HUES6 (cell line): ENCODE results near the gene SEMA6B.

Experiments used
- H3K27ac ChIP-seq: 2 replicates; pipeline ENCODE4 v1.7.0; 2013; ENCODE audit warnings: low read depth, mild to moderate bottlenecking, low read length, inconsistent platforms
- H3K27me3 ChIP-seq: 2 replicates; pipeline ENCODE4 v1.6.1; 2013; ENCODE audit warnings: low read length; ENCODE audit not compliant: control insufficient read depth, insufficient read depth
- H3K36me3 ChIP-seq: 2 replicates; pipeline ENCODE4 v1.6.1; 2013; ENCODE audit warnings: low read length; ENCODE audit not compliant: control insufficient read depth, insufficient read depth
- H3K4me1 ChIP-seq: 2 replicates; pipeline ENCODE4 v1.6.1; 2013; ENCODE audit warnings: low read length; ENCODE audit not compliant: control insufficient read depth, insufficient read depth
- H3K4me3 ChIP-seq: 2 replicates; pipeline ENCODE4 v1.5.1; 2013; ENCODE audit warnings: low read depth, low read length
- H3K9ac ChIP-seq: one replicate; pipeline ENCODE4 v1.6.1; 2013; ENCODE audit warnings: mild to moderate bottlenecking, low read length
- H3K9me3 ChIP-seq: 2 replicates; pipeline ENCODE4 v1.6.1; 2013; ENCODE audit warnings: low read depth, low read length; ENCODE audit not compliant: control insufficient read depth, insufficient read depth

Gene SEMA6B

GRCh38 chr19:4555657-4556561 is 3.6 kb downstream of the SEMA6B start:
- Histone ChIP-seq H3K36me3 (peaks cover 38% of the 10 kb centered on the region), H3K4me1 (peaks cover 2% of the 10 kb centered on the region; the same call in 1 of the 2 replicates), H3K9me3 (no peaks in the 10 kb centered on the region), H3K27me3 (no peaks in the 10 kb centered on the region; the same call in 1 of the 2 replicates), H3K27ac (no peak overlapping the region), H3K4me3 (peak overlapping the region; percentile 48), H3K9ac (no peak overlapping the region)

- Histone ChIP-seq H3K9me3 (no peaks in the 10 kb centered on the region), H3K4me3 (no peak overlapping the region), H3K27me3 (no peaks in the 10 kb centered on the region; the same call in 1 of the 2 replicates), H3K27ac (no peak overlapping the region), H3K4me1 (peaks cover 2% of the 10 kb centered on the region; the same call in 1 of the 2 replicates), H3K9ac (no peak overlapping the region), H3K36me3 (peaks cover 49% of the 10 kb centered on the region)
Measured at GRCh38 chr19:4554717-4555116, 4.8 kb downstream of the SEMA6B start.

DNA sequence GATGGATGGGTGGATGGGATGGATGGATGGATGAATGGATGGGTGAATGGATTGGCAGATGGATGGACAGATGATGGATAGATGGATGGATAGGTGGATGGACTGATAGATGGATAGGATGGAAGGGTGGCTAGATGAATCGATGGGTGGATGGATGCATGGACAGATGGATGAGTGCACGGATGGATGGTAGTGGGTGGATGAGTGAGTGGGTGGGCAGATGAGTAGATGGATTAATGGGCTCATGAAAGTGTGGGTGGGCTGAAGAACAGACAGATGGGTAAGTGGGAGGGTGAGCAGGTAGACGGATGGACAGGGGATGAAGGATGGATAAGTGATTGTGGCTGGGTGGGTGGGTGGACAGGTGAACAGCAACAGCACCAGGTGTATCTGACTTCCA is 5.7 kb downstream of the SEMA6B start:
- Histone ChIP-seq H3K9me3 (no peaks in the 10 kb centered on the region), H3K27ac (no peak overlapping the region), H3K36me3 (peaks cover 49% of the 10 kb centered on the region), H3K4me1 (peaks cover 2% of the 10 kb centered on the region; the same call in 1 of the 2 replicates), H3K9ac (no peak overlapping the region), H3K4me3 (no peak overlapping the region), H3K27me3 (no peaks in the 10 kb centered on the region; the same call in 1 of the 2 replicates)

DNA sequence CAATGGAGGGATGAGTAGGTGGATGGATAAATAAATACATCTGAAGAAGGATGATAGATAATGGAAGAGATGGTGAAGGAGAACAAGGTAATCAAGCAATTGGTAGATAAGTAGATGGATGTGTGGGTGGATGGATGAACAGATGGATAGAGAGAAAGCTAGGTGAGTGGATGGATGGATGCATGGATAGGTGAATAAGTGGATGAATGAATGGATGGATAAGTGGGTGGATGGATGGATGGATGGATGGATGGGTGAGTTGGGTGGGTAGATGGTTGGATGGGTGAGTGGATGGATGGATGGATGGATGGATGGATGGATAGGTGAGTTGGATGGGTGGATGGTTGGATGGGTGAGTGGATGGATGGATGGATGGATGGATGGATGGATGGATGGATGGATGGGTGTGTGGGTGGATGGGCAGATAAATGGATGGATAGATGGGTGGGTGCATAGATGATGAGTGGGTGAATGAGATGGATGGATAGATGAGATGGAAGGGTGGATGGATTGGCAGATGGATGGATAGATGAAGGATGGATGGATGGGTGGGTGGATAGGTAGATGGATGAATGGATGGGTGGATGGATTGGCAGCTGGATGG is 6.3 kb downstream of the SEMA6B start:
- Histone ChIP-seq H3K36me3 (peaks cover 55% of the 10 kb centered on the region), H3K4me3 (no peak overlapping the region), H3K9ac (no peak overlapping the region), H3K27ac (no peak overlapping the region), H3K9me3 (no peaks in the 10 kb centered on the region), H3K27me3 (no peaks in the 10 kb centered on the region; the same call in 1 of the 2 replicates), H3K4me1 (peaks cover 2% of the 10 kb centered on the region; the same call in 1 of the 2 replicates)

- no peak overlapping the region for H3K4me3 ChIP-seq
- no peaks in the 10 kb centered on the region for H3K9me3 ChIP-seq
- H3K9ac ChIP-seq: no peak overlapping the region
- peaks cover 62% of the 10 kb centered on the region for H3K36me3 ChIP-seq
- H3K4me1 ChIP-seq: peaks cover 2% of the 10 kb centered on the region; the same call in 1 of the 2 replicates
- no peaks in the 10 kb centered on the region; the same call in 1 of the 2 replicates for H3K27me3 ChIP-seq
- H3K27ac ChIP-seq: no peak overlapping the region
Measured at GRCh38 chr19:4552525-4552819, 7.0 kb downstream of the SEMA6B start.

- no peaks in the 10 kb centered on the region for H3K9me3 ChIP-seq
- no peak overlapping the region for H3K4me3 ChIP-seq
- H3K9ac ChIP-seq: no peak overlapping the region
- H3K4me1 ChIP-seq: no peaks in the 10 kb centered on the region
- no peak overlapping the region for H3K27ac ChIP-seq
- peaks cover 66% of the 10 kb centered on the region for H3K36me3 ChIP-seq
- H3K27me3 ChIP-seq: no peaks in the 10 kb centered on the region
Measured at GRCh38 chr19:4550479-4551050, 8.9 kb downstream of the SEMA6B start.

DNA sequence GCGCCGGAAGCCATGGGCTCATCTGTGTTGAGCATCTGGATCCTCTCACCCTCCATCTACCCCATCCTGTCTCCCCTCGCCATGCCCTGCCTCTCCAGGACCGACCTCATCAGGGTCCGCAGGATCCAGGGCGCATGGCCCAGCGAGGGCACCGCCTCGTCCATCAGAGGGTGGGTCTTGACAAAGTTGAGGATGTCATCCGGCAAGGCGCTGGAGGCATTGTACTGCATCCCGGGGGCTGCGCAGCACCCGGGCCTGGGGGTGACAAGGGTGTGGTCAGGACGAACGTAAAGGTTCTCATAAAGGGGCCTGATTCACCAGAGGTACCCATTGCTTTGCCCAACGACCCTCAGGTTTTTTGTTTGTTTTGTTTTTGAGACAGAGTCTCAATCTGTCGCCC is 9.5 kb downstream of the SEMA6B start:
- H3K27ac ChIP-seq: no peak overlapping the region
- no peak overlapping the region for H3K9ac ChIP-seq
- H3K4me3 ChIP-seq: no peak overlapping the region
- H3K4me1 ChIP-seq: no peaks in the 10 kb centered on the region
- H3K36me3 ChIP-seq: peaks cover 62% of the 10 kb centered on the region
- no peaks in the 10 kb centered on the region for H3K27me3 ChIP-seq
- no peaks in the 10 kb centered on the region for H3K9me3 ChIP-seq

- no peaks in the 10 kb centered on the region for H3K9me3 ChIP-seq
- no peak overlapping the region for H3K9ac ChIP-seq
- no peaks in the 10 kb centered on the region for H3K4me1 ChIP-seq
- no peak overlapping the region for H3K27ac ChIP-seq
- no peak overlapping the region for H3K4me3 ChIP-seq
- peaks cover 46% of the 10 kb centered on the region for H3K36me3 ChIP-seq
- no peaks in the 10 kb centered on the region for H3K27me3 ChIP-seq
Measured at GRCh38 chr19:4548238-4548584, 11.3 kb downstream of the SEMA6B start.

- Histone ChIP-seq H3K4me3 (no peak overlapping the region), H3K9ac (no peak overlapping the region), H3K36me3 (peaks cover 40% of the 10 kb centered on the region)
Measured at GRCh38 chr19:4547303-4548237, 11.9 kb downstream of the SEMA6B start.

DNA sequence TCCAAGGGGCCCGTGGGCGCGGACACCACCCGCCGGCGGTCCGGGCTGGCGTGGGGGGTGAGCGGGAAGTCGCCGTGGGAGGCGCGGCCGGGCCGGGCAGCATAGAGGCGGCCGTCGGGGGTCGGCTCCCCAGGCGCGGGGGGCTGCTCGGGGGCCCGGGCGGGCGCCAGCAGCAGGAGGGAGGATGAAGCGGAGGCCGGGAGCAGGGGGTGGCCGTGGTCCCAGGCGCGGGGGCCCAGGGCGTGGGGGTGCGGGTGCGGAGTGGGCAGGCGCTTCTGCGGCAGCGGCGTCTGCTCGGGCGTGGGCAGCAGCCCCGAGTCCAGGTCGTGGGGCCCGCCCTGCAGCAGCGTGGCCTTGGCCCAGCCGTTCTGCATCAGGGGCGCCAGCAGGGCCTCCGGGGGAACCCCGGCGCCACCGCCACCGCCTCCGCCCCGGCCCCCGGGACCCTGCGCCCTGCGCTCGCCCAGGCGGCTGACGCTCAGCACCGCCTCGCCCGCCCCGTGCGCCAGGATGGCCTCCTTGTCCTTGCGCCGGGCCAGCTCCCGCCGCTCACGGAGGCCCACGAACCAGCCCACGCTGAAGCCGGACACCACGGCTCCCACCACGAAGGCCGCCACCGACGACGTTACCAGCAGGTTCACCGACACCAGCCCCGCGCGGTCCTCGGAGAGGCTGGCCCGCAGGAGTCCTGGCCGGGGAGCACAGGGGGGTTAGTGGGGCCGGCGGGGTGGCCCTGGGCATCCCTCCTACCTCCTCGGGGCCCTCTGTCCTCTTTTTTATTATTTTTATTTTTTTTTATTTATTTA is 15.4 kb downstream of the SEMA6B start:
- H3K9ac ChIP-seq: no peak overlapping the region
- H3K4me1 ChIP-seq: peaks cover 9% of the 10 kb centered on the region; the same call in 1 of the 2 replicates
- peaks cover 5% of the 10 kb centered on the region; the same call in 1 of the 2 replicates for H3K9me3 ChIP-seq
- H3K36me3 ChIP-seq: peaks cover 18% of the 10 kb centered on the region
- H3K4me3 ChIP-seq: no peak overlapping the region
- H3K27me3 ChIP-seq: no peaks in the 10 kb centered on the region
- no peak overlapping the region for H3K27ac ChIP-seq

More at GRCh38 chr19:4547303-4548237, 11.9 kb downstream of the SEMA6B start:
- Histone ChIP-seq H3K9me3 (no peaks in the 10 kb centered on the region), H3K27me3 (no peaks in the 10 kb centered on the region), H3K27ac (no peak overlapping the region), H3K4me1 (no peaks in the 10 kb centered on the region)
